ENCODE results near the gene STIMATE. TPM values are rescaled to one million over a fixed set of nuclear protein-coding genes. Genes with fewer than 3 reads are reported as not detected.

The STIMATE gene
- total and polyA plus RNA-seq, 10 of the 15 experiments (the other 5 are each of a cell fraction or from before 2014, with no cell fraction given) = 0.24 to 24.1 (median 15.4) TPM

GRCh38 chr3:52830535-52831258, 66.7 kb downstream of the STIMATE start, which contains the start of gene ITIH4 (continued):
- TF ChIP-seq ZBTB33 (IDR thresholded peaks at IDR 0.05) = no peak
- no peak for TF ChIP-seq EZH2 (IDR thresholded peaks at IDR 0.05; ENCODE audit: borderline replicate concordance, control insufficient read depth, low read depth, low read length)

GRCh38 chr3:52829906-52830463, 67.4 kb downstream of the STIMATE start:
- 77% methylated on average over 10 of the region's 10 CpGs for WGBS (ENCODE audit: insufficient coverage, insufficient replicate concordance, low lambda C conversion rate, missing lambda C conversion rate)
- Histone ChIP-seq H4K20me1 (ENCODE audit: control insufficient read depth, insufficient read depth) (no peaks in the 10 kb centered on the region), H3K4me3 (no peak overlapping the region), H3K27me3 (replicated peaks in 1 of 2; ENCODE audit: control insufficient read depth in 2 of 2, insufficient read depth in 2 of 2, low read length in 1 of 2) (no peaks in the 10 kb centered on the region), H2AFZ (ENCODE audit: control insufficient read depth, low read depth, low read length) (no peak overlapping the region), H3K27ac (ENCODE audit: control insufficient read depth, insufficient read depth) (no peak overlapping the region), H3K4me2 (ENCODE audit: control insufficient read depth, insufficient read depth) (no peak overlapping the region), H3K4me1 (ENCODE audit: control insufficient read depth, insufficient read depth, low read length) (no peaks in the 10 kb centered on the region), H3K36me3 (ENCODE audit: control insufficient read depth in 2 of 2, insufficient read depth in 2 of 2, low read length in 1 of 2) (no peaks in the 10 kb centered on the region; a peak in 2 of 4 replicates), H3K79me2 (ENCODE audit: control insufficient read depth, insufficient read depth, low read length) (no peaks in the 10 kb centered on the region), H3K9me3 (replicated peaks; ENCODE audit: control insufficient read depth, insufficient read depth, low read length) (no peaks in the 10 kb centered on the region), H3K9ac (ENCODE audit: control insufficient read depth, insufficient read depth, low read length) (no peak overlapping the region)
- BruUV-seq (replicated peaks) = no TSS peak
- intact Hi-C loops (cut with micrococcal nuclease; ENCODE audit: unreplicated experiment) = no loop called here
- in situ Hi-C loops (cut with MboI) = no loop called here
- ChIA-PET RAD21 (ENCODE audit: unreplicated experiment) (no interaction called here), CTCF (interaction anchor here (1.6 kb wide), 1 partner anchor 9 kb away, joined by 5 read pairs; no protein-coding TSS in a partner anchor), SMC1A (ENCODE audit: uncharacterized antibody, unreplicated experiment) (no interaction called here), POLR2A (no interaction called here)
- TF ChIP-seq YBX1 (IDR thresholded peaks at IDR 0.05) = no peak
- TF ChIP-seq TCF12 (IDR thresholded peaks at IDR 0.05; ENCODE audit: low read depth, low read length) = no peak
- no peak for TF ChIP-seq RELB (IDR thresholded peaks at IDR 0.05; ENCODE audit: low read depth)
- no peak for TF ChIP-seq FOS (IDR thresholded peaks at IDR 0.05; ENCODE audit: borderline replicate concordance, extremely low read depth, insufficient read length)
- TF ChIP-seq BRCA1 (IDR thresholded peaks at IDR 0.05; ENCODE audit: low read depth, low read length) = no peak
- TF ChIP-seq ZNF207 (IDR thresholded peaks at IDR 0.05; ENCODE audit: borderline replicate concordance) = no peak
- TF ChIP-seq ZNF24 (IDR thresholded peaks at IDR 0.05) = no peak
- TF ChIP-seq MYC (IDR thresholded peaks at IDR 0.05; ENCODE audit: insufficient read depth, insufficient read length, insufficient replicate concordance, low read length, severe bottlenecking) = no peak
- ATAC-seq = no peak
- FAIRE-seq = no peak
- no peak for DNase-seq (ENCODE audit: low read depth, low spot score)

All from GM12878 (cell line).